SK-N-SH treated with all-trans-retinoic acid at 6 μM for 48 hours (cell line): ENCODE measurements around the gene HSPB6.

Experiments used
- ZNF565 ChIP-seq: fragments of 450-650 bp; formaldehyde crosslinking; conservative IDR thresholded peaks from 2 replicates; pipeline ENCODE4 v1.5.0; 2020; ENCODE audit warnings: low read depth, mild to moderate bottlenecking, moderate library complexity
- TF ChIP-seq, protein P1 (sequence below): fragments of 250-450 bp; sonication (Bioruptor Pico); IDR thresholded peaks from 2 replicates; pipeline ENCODE4 v1.8.0; 2020; ENCODE audit warnings: mild to moderate bottlenecking, moderate library complexity, borderline replicate concordance

DNA sequence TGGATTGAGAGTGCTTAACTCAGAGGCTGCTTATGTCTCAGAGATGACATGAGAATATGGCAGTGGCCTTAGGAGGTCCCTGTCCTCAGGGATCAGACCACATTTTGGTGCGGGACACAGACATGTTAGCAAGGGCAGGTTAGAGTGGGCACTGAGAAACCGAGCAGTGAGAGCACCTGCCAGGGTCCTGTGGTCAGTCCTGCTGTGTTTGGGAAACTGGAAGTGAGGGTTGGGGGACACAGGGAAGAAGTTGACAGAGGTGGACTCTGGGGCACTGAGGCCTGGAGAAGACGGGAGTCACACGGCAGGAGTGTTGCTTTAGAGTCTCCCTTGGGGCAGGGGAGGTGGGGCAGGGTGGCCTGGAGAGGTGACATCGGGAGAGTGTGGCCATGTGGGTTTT, 21.9 kb downstream of the HSPB6 start:
- TF ChIP-seq, protein P1, sequence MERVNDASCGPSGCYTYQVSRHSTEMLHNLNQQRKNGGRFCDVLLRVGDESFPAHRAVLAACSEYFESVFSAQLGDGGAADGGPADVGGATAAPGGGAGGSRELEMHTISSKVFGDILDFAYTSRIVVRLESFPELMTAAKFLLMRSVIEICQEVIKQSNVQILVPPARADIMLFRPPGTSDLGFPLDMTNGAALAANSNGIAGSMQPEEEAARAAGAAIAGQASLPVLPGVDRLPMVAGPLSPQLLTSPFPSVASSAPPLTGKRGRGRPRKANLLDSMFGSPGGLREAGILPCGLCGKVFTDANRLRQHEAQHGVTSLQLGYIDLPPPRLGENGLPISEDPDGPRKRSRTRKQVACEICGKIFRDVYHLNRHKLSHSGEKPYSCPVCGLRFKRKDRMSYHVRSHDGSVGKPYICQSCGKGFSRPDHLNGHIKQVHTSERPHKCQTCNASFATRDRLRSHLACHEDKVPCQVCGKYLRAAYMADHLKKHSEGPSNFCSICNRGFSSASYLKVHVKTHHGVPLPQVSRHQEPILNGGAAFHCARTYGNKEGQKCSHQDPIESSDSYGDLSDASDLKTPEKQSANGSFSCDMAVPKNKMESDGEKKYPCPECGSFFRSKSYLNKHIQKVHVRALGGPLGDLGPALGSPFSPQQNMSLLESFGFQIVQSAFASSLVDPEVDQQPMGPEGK (CRISPR knock-in tag) = no peak
- no peak for TF ChIP-seq ZNF565
